Astrocyte (in vitro differentiated cells and primary cell): ENCODE results near the gene HAGHL.
"Not testable (repeated sequence)": the region's sequence is repeated elsewhere in the genome, so short reads cannot be mapped to it uniquely, and the experiment has no call there.

ENCODE experiments used
- EZH2 ChIP-seq: IDR thresholded peaks from 2 replicates; pipeline ENCODE4 v1.6.1; 2012; ENCODE audit warnings: mild to moderate bottlenecking, low read length, inconsistent platforms; ENCODE audit not compliant: insufficient read depth
- TF ChIP-seq, protein P1 (sequence below): IDR thresholded peaks from 2 replicates; pipeline ENCODE4 v1.5.1; 2011; ENCODE audit warnings: low read depth, mild to moderate bottlenecking, inconsistent platforms, low read length, moderate library complexity; ENCODE audit not compliant: insufficient read depth

GRCh38 chr16:754121-754607 lies 27.3 kb downstream of the HAGHL start:
- TF ChIP-seq, protein P1, sequence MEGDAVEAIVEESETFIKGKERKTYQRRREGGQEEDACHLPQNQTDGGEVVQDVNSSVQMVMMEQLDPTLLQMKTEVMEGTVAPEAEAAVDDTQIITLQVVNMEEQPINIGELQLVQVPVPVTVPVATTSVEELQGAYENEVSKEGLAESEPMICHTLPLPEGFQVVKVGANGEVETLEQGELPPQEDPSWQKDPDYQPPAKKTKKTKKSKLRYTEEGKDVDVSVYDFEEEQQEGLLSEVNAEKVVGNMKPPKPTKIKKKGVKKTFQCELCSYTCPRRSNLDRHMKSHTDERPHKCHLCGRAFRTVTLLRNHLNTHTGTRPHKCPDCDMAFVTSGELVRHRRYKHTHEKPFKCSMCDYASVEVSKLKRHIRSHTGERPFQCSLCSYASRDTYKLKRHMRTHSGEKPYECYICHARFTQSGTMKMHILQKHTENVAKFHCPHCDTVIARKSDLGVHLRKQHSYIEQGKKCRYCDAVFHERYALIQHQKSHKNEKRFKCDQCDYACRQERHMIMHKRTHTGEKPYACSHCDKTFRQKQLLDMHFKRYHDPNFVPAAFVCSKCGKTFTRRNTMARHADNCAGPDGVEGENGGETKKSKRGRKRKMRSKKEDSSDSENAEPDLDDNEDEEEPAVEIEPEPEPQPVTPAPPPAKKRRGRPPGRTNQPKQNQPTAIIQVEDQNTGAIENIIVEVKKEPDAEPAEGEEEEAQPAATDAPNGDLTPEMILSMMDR = not testable (repeated sequence)
- not testable (repeated sequence) for TF ChIP-seq EZH2
